ENCODE results near the gene HNF1A.
"Not testable (repeated sequence)": the region's sequence is repeated elsewhere in the genome, so short reads cannot be mapped to it uniquely, and the experiment has no call there.

HNF1A gene

GRCh38 chr12:120943482-120943881 is 34.9 kb upstream of the HNF1A start:
- no peak for TF ChIP-seq CTCF (IDR thresholded peaks at IDR 0.05; ENCODE audit: extremely low read depth, insufficient read depth, missing control alignments)
- DNase-seq (ENCODE audit: low spot score) = no peak
- in situ Hi-C loops (cut with MboI; ENCODE audit: low pct_unique_long_range_greater_than_20kb, low sequenced_read_pairs, unreplicated experiment) = no loop called here

GRCh38 chr12:120944645-120945217 is 33.6 kb upstream of the HNF1A start:
- in situ Hi-C loops (cut with MboI; ENCODE audit: low pct_unique_long_range_greater_than_20kb, low sequenced_read_pairs, unreplicated experiment) = no loop called here
- peak; percentile 67 for TF ChIP-seq CTCF (IDR thresholded peaks at IDR 0.05; ENCODE audit: extremely low read depth, insufficient read depth, missing control alignments)
- peak; percentile 70 for DNase-seq (ENCODE audit: low spot score)

GRCh38 chr12:120945516-120945915 is 32.8 kb upstream of the HNF1A start:
- in situ Hi-C loops (cut with MboI; ENCODE audit: low pct_unique_long_range_greater_than_20kb, low sequenced_read_pairs, unreplicated experiment); DNase-seq (ENCODE audit: low spot score): not testable (repeated sequence)

GRCh38 chr12:120950260-120950799 is 28.0 kb upstream of the HNF1A start:
- in situ Hi-C loops (cut with MboI; ENCODE audit: low pct_unique_long_range_greater_than_20kb, low sequenced_read_pairs, unreplicated experiment) = loop anchor here (25.0 kb wide), 1 partner anchor 363 kb away; the partner anchor contains the start of gene POP5
- not testable (repeated sequence) for DNase-seq (ENCODE audit: low spot score)

- no peak for DNase-seq (ENCODE audit: low spot score)
- TF ChIP-seq CTCF (IDR thresholded peaks at IDR 0.05; ENCODE audit: extremely low read depth, insufficient read depth, missing control alignments) = no peak
- in situ Hi-C loops (cut with MboI; ENCODE audit: low pct_unique_long_range_greater_than_20kb, low sequenced_read_pairs, unreplicated experiment) = loop anchor here (25.0 kb wide), 1 partner anchor 364 kb away; the partner anchor contains the start of gene POP5
These were observed 27.5 kb upstream of the HNF1A start for GRCh38 chr12:120950807-120951206.

- no peak for TF ChIP-seq CTCF (IDR thresholded peaks at IDR 0.05; ENCODE audit: extremely low read depth, insufficient read depth, missing control alignments)
- no peak for DNase-seq (ENCODE audit: low spot score)
- in situ Hi-C loops (cut with MboI; ENCODE audit: low pct_unique_long_range_greater_than_20kb, low sequenced_read_pairs, unreplicated experiment) = loop anchor here (25.0 kb wide), 1 partner anchor 368 kb away; the partner anchor contains the start of gene POP5
These were observed 23.1 kb upstream of the HNF1A start for GRCh38 chr12:120955232-120955631.

GRCh38 chr12:120956579-120957300 is 21.6 kb upstream of the HNF1A start:
- TF ChIP-seq CTCF (IDR thresholded peaks at IDR 0.05; ENCODE audit: extremely low read depth, insufficient read depth, missing control alignments) = no peak
- in situ Hi-C loops (cut with MboI; ENCODE audit: low pct_unique_long_range_greater_than_20kb, low sequenced_read_pairs, unreplicated experiment) = loop anchor here (25.0 kb wide), 1 partner anchor 369 kb away; the partner anchor contains the start of gene POP5
- no peak for DNase-seq (ENCODE audit: low spot score)

Measured in GM13977 (cell line).